Ammon's horn (tissue), 1 donor: Measurements from ENCODE around the gene CIPC.

Experiments
- DNase-seq: peaks from one replicate; pipeline ENCODE4 v3.0.0-alpha.2; 2016; ENCODE audit warnings: low spot score

The CIPC gene

GRCh38 chr14:77154421-77154820 is 56.4 kb downstream of the CIPC start:
- no peak for DNase-seq

GRCh38 chr14:77155083-77155482 is 57.0 kb downstream of the CIPC start:
- DNase-seq, result no peak

- DNase-seq, result no peak
Measured at GRCh38 chr14:77157740-77158139, 59.7 kb downstream of the CIPC start.

- DNase-seq, result peak; percentile 92
Measured at GRCh38 chr14:77158175-77158881, 60.3 kb downstream of the CIPC start.

- DNase-seq, result no peak
Measured at GRCh38 chr14:77158882-77159255, 60.8 kb downstream of the CIPC start.

- DNase-seq, result no peak
Measured at GRCh38 chr14:77161011-77161410, 63.0 kb downstream of the CIPC start.
